Stimulated activated CD8-positive, alpha-beta memory T cell treated with anti-CD3 and anti-CD28 coated beads, Interleukin-7, amount 100 ng/mL, for 48 hours (primary cell): ENCODE measurements around the gene DSC2.
"Not testable (repeated sequence)": the region's sequence is repeated elsewhere in the genome, so short reads cannot be mapped to it uniquely, and the experiment has no call there.

Experiments
- DNase-seq, 2 donors: peaks; one replicate each; pipeline ENCODE4 v3.0.0-alpha.2; 2020; ENCODE audit warnings: low read depth in 1 of 2; ENCODE audit errors: extremely low read depth in 1 of 2

DSC2 gene

GRCh38 chr18:31045599-31045998 lies 56.6 kb downstream of the DSC2 start:
- no peak for DNase-seq

- DNase-seq: no peak
Measured at GRCh38 chr18:31044926-31045325, 57.3 kb downstream of the DSC2 start.

GRCh38 chr18:31043709-31044108 lies 58.5 kb downstream of the DSC2 start:
- no peak for DNase-seq

GRCh38 chr18:31042406-31043181 lies 59.6 kb downstream of the DSC2 start, which contains the start of gene DSC3:
Gene DSC3, minus strand, starts transcription at chr18:31042742. Its CDS starts 82 bp downstream, at chr18:31042660.
- DNase-seq: no peak

GRCh38 chr18:31042084-31042405 lies 60.2 kb downstream of the DSC2 start:
- no peak for DNase-seq

DNA sequence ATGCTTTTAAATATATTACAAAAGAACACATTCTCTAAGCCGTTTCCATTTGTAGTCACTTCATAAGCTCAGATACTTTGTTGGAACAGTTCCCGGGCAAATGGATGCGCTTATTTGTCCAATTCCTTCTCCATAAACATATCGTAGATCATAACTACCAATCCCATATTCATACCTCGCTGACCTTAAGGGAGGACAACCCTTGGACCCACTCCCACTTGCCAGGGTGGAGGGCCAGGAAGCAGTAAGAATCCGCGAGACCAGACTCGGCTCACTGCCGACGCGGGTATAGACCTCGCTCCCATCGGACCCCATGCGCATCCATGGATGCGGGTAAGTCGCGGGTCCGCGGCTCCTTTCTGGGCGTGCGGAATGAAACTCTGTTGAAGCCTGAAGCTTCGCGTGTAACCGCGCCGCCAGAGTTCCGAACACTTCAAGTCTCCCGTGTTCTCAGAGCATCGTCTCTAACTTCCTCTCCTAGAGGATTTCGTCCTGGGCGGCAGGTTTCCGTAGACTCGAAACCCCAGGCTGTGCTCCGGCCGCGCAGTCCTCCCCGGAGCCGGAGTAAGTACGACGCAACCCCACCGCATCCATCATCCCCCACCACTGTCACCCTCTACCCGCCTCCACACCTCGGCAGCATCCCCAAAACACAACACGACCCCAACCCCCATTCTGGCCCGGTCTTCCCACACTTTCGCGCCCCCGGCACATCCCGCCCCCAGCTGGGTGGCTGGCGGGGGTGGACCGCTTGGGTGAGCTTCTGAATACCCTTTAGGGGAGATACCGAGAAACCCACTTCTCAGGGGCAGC lies 60.7 kb downstream of the DSC2 start:
- DNase-seq: no peak

DNA sequence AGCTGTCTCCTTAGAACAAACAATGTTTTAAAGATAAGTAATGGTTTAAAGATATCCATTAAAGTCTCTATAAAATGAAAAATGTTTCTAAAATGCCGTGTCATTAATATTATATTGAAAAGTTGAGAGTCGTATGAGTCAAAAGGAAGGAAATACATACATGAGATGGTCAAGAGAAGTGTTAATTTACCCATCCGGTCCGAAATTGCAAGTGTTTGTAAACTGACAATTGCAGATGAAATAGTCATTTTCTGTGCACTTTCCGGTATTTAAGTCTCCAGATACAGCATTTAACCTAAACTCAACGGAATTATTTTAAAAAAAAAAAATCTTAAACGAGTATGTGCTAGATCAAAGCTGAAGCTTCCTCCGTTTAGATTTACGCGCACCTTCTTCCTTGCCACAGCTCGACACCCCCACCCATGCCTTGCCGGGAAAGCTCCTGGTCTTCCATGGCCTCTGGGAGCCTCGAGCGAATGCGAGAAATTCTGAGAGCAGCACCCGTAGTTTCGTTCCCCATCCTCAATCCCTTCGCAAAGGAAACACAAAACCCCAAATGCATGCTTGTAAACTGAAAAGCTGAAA lies 61.4 kb downstream of the DSC2 start:
- DNase-seq: no peak

GRCh38 chr18:31039426-31039825 lies 62.8 kb downstream of the DSC2 start:
- no peak for DNase-seq

- not testable (repeated sequence) for DNase-seq
Measured at GRCh38 chr18:31037686-31038085, 64.5 kb downstream of the DSC2 start.

DNA sequence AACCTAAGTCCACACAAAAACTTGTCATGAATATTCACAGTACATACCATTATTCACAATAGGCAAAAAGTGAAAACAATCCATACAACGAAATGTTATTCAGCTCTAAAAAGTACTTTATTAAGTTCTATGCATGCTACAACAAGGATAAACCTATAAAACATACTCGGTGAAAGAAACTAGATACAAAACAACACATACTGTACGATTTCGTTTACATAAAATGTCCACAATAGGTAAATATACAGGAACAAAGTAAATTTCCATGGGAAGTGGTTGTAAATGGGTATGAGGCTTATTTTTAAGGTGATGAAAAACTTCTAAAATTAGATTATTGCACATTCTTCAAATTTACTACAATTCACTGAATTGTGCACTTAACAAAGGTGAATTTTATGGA lies 67.7 kb downstream of the DSC2 start:
- no peak for DNase-seq

GRCh38 chr18:31030574-31031278 lies 71.5 kb downstream of the DSC2 start:
- DNase-seq: no peak

DNA sequence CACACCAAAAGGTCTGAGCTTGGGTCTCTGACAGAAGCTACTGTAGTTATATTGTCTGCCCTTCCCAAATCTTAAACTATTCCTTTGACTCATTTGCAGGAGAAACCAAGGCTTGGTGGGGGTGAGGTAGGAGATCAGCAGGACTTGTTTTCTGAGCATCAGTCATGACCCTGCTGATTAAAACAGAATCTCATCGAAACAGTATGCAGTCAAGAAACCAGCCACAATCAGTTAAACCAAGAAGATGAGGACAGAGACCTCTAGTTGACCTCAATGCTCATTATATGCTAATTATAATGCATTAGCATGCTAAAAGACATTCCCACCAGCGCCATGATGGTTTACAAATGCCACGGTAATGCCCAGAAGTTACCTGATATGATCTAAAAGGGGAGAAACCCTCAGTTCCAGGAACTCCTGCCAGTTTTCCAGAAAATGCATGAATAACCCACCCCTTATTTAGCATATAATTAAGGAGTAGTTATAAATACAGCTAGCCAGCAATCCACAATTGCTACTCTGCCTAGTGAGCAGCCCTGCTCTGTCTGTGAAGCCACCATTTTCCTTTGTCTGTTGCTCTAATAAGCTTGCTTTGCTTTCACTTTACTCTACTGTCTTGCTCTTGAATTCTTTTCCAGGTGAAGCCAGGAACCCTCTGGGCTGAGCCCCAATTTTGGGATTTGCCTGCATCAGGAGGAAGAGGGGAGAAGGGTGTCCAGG lies 86.3 kb downstream of the DSC2 start:
- DNase-seq: no peak

- not testable (repeated sequence) for DNase-seq
Measured at GRCh38 chr18:31011455-31011854, 90.8 kb downstream of the DSC2 start.

DNA sequence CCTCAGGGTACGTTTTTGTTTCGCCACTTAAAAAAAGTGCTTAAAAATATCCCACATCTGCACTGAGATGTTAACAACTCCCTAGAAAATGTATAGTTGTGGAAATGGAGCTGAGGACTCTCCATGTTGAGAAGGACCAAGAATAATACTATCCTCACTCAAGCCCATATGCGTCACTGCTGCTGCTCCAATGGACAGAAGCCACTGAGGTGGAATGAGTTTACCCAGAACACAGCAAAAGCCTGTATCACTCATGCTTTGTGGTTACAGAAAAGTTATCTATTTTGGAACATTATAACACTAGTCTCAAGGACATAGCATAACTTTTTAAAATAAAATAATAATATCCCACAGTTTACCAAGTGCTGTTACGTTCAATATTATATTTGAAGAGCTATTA lies 91.6 kb downstream of the DSC2 start:
- no peak for DNase-seq
